ENCODE results near the gene SLC40A1. TPM values are rescaled to one million over a fixed set of nuclear protein-coding genes. Genes with fewer than 3 reads are reported as not detected.

Gene SLC40A1
- total RNA-seq, 1 experiment from 2014 or later: not detected

DNA sequence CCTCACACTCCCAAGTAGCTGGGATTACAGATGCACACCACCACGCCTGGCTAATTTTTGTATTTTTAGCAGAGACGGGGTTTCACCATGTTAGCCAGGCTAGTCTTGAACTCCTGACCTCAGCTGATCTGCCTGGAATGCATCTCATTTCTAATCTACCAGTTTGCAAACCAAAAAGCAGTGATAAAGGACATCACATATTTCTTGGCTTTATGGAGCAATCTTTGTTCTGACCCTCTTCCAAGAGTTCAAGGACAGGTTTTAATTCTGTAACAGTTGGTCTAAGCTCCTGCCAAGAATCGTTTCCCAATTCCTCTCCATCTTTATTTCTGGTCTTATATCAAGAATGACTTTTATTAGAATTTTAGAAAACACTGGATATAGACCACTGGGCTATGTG, 67.7 kb downstream of the SLC40A1 start:
- Histone ChIP-seq H2BK5ac (ENCODE audit: insufficient read length, low read length) (no peak overlapping the region), H2BK120ac (ENCODE audit: low read depth, low read length, poor library complexity, severe bottlenecking) (no peak overlapping the region), H3K23me2 (ENCODE audit: insufficient read length, low read depth, low read length, poor library complexity, severe bottlenecking) (no peaks in the 10 kb centered on the region), H2BK20ac (ENCODE audit: low read depth, low read length, poor library complexity, severe bottlenecking) (no peak overlapping the region), H4K5ac (ENCODE audit: insufficient read length, low read depth, low read length) (no peak overlapping the region), H4K91ac (ENCODE audit: insufficient read length, low read depth, low read length) (no peak overlapping the region), H3K27ac (ENCODE audit: insufficient read length, low read depth, low read length) (no peak overlapping the region), H3K56ac (ENCODE audit: insufficient read length, low read depth, low read length) (no peak overlapping the region), H3K23ac (ENCODE audit: insufficient read length, low read depth, low read length) (no peak overlapping the region), H3K79me1 (ENCODE audit: insufficient read depth, low read depth, low read length, poor library complexity, severe bottlenecking) (no peaks in the 10 kb centered on the region), H3T11ph (ENCODE audit: low read length) (no peak overlapping the region), H3K18ac (ENCODE audit: insufficient read length, low read depth, low read length) (no peak overlapping the region), H2AFZ (ENCODE audit: low read length) (no peak overlapping the region), H4K8ac (replicated peaks; ENCODE audit: insufficient read length, low read depth, low read length) (no peak overlapping the region), H2BK12ac (ENCODE audit: insufficient read length, low read depth, low read length) (no peak overlapping the region), H3K79me2 (ENCODE audit: insufficient read depth, low read length) (no peaks in the 10 kb centered on the region), H3K4ac (ENCODE audit: low read depth, low read length) (no peak overlapping the region), H4K20me1 (ENCODE audit: control insufficient read depth, insufficient read depth, insufficient read length) (no peaks in the 10 kb centered on the region), H2AK5ac (ENCODE audit: insufficient read length, low read length) (no peak overlapping the region), H3K4me2 (ENCODE audit: insufficient read depth, insufficient read length, low read length) (no peak overlapping the region), H3K14ac (ENCODE audit: insufficient read depth, low read length) (no peak overlapping the region), H2BK15ac (ENCODE audit: low read depth, low read length) (no peak overlapping the region), H3K9ac (ENCODE audit: extremely low read depth, insufficient read length, low read length) (no peak overlapping the region), H3K27me3 (ENCODE audit: insufficient read depth, low read length) (no peaks in the 10 kb centered on the region), H3K4me1 (ENCODE audit: insufficient read depth, low read length) (no peaks in the 10 kb centered on the region), H3K9me3 (ENCODE audit: control insufficient read depth, low read depth, low read length) (no peaks in the 10 kb centered on the region)
- Mint-ChIP-seq H3K9me3 (no peaks in the 10 kb centered on the region; a peak in 1 of 5 replicates), H3K4me3 (no peak overlapping the region), H3K36me3 (ENCODE audit: insufficient read depth in 1 of 3, low read depth in 3 of 3) (no peaks in the 10 kb centered on the region), H3K4me1 (no peaks in the 10 kb centered on the region), H3K27ac (no peak overlapping the region), H3K27me3 (ENCODE audit: low read depth) (peaks cover 4% of the 10 kb centered on the region; the same call in 1 of the 2 replicates)
- TF ChIP-seq, protein P1, sequence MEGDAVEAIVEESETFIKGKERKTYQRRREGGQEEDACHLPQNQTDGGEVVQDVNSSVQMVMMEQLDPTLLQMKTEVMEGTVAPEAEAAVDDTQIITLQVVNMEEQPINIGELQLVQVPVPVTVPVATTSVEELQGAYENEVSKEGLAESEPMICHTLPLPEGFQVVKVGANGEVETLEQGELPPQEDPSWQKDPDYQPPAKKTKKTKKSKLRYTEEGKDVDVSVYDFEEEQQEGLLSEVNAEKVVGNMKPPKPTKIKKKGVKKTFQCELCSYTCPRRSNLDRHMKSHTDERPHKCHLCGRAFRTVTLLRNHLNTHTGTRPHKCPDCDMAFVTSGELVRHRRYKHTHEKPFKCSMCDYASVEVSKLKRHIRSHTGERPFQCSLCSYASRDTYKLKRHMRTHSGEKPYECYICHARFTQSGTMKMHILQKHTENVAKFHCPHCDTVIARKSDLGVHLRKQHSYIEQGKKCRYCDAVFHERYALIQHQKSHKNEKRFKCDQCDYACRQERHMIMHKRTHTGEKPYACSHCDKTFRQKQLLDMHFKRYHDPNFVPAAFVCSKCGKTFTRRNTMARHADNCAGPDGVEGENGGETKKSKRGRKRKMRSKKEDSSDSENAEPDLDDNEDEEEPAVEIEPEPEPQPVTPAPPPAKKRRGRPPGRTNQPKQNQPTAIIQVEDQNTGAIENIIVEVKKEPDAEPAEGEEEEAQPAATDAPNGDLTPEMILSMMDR (conservative IDR thresholded peaks at IDR 0.05): no peak
- no CpG with 5 or more reads among the region's 3 CpGs for WGBS (ENCODE audit: extremely low coverage, insufficient read length, low lambda C conversion rate)
- no peak for DNase-seq
